ENCODE measurements around the gene CCBE1.

Gene CCBE1

GRCh38 chr18:59492756-59493421 lies 204.3 kb downstream of the CCBE1 start:
- no peak for DNase-seq (ENCODE audit: low read depth)

DNA sequence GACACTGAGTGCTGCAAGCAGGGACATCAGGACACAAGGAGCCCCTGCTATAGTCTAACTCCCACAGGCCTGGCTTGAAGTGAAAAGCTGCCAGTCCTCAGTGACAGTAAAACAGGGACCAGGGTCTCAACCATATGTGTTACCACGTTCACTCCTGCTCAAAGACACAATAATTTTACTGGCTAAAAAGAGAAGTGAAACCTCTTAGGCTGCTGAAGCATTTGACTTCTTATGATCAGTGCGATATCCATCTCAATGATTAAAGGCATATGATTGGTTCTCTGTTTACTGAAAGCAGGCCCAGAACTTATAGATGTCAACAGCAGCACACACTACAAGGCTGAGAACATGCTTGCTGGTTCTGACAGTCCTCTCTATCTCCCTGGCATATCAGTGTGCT lies 208.3 kb downstream of the CCBE1 start:
- no peak for DNase-seq (ENCODE audit: low read depth)

DNA sequence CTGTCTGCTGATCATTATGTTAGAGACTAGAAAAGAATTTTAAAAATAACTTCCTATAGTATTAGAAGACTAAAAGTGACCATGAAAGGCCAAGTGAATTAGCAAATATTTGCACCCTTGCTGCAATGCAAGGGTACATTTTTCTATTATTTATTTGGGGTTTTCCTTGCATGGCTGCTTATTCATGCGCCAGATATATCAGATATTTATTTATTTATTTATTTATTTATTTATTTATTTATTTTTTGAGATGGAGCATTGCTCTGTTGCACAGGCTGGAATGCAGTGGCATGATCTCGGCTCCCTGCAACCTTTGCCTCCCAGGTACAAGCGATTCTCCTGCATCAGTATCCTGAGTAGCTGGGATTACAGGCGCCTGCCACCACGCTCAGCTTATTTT lies 211.8 kb downstream of the CCBE1 start:
- DNase-seq (ENCODE audit: low read depth) = no peak

DNA sequence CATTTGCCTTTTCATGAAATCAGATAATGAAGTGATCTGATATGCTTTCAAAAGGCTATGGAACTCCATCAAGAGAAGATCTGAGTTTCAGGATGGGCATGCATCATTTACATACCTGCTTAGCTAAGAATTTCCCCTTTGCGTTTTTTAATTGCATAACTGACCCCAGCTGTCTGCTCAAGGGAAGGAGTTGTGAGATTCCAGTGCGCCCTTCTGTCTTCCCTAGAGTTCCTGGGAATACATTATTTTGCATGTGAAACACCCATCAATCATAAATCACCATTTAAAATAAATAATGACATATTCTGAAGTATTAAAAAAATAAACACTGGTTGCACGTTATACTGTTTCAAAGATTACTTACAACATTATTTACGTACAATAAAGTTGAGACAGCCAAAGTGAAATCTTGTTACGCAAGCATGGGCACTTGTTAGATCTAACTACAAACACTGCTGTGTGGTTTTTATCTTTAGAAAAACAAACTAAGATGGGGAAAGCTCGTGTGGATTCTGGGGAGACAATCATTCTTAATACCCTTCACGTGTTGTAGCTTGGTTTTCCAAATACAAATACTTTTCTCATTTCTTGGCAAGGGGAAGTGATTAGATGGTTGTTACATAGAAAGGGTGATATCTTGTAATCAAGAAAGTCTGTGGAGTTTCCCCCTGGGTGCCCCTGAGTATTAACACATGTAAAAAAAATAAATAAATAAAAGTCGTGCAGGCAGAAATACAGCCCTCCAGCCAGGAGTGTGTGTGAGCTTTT lies 212.5 kb downstream of the CCBE1 start:
- DNase-seq (ENCODE audit: low read depth) = peak; percentile 93

DNA sequence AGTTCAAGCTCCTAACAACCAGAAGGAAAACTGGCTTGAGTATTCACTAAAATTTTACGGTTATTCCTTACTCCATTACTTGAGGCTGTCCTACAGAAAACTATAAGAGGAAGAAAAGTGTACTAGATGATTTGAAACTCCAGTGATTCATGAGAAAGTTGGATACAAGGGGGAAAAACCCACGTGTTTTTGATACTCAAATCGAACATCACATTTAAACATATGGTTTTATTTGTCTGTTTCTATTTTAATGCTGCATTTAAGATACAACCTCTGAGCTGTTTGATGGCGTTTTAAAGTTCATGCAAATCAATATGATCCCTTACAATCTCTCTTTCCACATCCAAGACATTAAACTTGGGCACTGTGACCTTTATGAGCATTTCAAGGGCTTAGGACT lies 213.1 kb downstream of the CCBE1 start:
- DNase-seq (ENCODE audit: low read depth) = no peak

DNA sequence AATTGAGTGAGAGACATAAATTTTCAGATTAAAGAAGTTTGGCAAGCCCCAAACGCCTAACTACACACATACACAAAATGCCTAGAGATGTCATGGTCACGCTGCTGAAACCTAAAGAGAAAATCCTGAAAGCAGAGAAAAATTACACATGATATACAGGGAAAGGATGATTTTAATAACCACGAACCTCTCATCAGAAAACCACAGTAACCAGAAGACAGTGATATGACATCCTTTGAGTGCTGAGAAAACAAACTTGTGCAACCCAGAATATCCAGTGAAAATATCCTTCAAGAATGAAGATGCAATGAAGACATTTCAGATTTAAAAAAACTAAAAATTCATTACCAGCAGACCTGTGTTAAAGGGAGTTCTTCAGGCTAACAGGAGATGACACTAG lies 215.8 kb downstream of the CCBE1 start:
- peak; percentile 76 for DNase-seq (ENCODE audit: low read depth)

DNA sequence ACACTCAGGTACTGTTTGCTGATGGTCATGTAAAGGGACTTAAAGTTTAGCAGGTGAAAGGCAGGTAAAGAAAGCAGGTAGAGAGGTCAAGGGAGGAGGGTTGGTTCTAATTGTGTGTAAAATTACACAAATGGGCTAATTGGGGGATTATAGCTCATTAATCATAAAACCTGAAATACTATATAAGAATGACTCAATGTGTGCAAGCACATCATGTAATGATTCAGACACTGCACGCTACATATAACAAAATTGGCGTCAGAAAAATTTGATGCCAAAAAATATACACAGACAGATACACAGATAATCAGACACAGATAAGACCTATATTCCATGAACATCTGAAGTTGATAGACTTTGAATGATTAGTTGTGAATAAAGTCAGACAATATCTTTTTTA lies 217.4 kb downstream of the CCBE1 start:
- no peak for DNase-seq (ENCODE audit: low read depth)

- DNase-seq (ENCODE audit: low read depth) = no peak
These were observed 218.6 kb downstream of the CCBE1 start for GRCh38 chr18:59478591-59478990.

GRCh38 chr18:59477849-59478248 lies 219.4 kb downstream of the CCBE1 start:
- no peak for DNase-seq (ENCODE audit: low read depth)

- DNase-seq (ENCODE audit: low read depth) = no peak
These were observed 226.6 kb downstream of the CCBE1 start for GRCh38 chr18:59470561-59471121.

DNA sequence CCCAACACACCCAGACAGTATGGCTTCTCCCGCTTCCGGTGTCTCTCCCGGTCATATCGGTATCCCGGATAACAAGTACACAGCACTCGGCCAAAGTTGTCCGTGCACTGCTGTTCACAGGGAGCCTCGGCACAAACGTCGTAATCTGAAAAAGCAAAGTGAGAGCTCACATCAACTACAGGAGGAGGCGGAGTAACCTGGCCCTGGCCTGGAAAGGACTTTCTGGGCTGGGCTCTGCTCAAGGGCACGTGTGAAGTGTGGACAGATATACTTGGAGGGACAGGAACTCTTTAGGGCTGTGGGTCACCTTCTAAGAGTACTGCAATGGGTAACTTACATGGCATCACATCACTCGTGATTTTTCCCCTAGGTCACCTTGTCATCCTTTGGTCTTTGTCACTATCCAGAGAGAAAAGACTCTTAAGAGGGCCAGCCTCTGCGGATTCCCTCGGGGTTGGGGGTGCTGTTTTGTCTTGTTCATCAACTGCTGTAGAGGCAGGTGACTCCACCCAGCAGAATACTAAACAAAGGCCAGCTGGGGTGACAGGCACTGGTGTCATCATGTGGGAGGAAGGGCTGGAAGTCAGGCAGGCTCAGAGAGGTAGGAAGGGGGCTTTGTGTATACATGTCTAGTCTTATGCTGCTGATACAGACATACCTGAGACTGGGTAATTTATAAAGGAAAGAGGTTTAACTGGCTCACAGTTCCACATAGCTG lies 227.6 kb downstream of the CCBE1 start:
- DNase-seq (ENCODE audit: low read depth) = no peak

GRCh38 chr18:59468821-59469220 lies 228.4 kb downstream of the CCBE1 start:
- no peak for DNase-seq (ENCODE audit: low read depth)

GRCh38 chr18:59467497-59467896 lies 229.7 kb downstream of the CCBE1 start:
- DNase-seq (ENCODE audit: low read depth) = no peak

DNA sequence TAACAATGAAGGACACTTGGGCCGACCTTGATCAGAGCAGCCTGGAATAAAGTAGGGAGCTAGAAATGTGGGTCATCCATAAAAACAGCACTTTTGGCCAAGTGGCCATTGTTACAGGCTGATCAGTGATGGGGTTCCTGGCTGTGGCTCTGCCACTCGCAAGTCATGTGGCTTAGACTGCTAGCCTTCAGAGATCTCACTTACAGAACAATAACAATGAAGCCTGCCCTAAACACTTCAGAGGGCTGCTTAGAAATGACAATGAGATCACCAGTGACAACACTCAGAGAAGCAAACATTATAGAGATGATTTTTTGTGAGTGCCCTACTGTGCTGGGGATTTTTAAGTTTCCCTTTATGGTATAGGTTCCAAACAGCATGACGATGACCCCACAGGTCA lies 230.2 kb downstream of the CCBE1 start:
- DNase-seq (ENCODE audit: low read depth) = no peak

GRCh38 chr18:59464486-59464885 lies 232.7 kb downstream of the CCBE1 start:
- no peak for DNase-seq (ENCODE audit: low read depth)

DNA sequence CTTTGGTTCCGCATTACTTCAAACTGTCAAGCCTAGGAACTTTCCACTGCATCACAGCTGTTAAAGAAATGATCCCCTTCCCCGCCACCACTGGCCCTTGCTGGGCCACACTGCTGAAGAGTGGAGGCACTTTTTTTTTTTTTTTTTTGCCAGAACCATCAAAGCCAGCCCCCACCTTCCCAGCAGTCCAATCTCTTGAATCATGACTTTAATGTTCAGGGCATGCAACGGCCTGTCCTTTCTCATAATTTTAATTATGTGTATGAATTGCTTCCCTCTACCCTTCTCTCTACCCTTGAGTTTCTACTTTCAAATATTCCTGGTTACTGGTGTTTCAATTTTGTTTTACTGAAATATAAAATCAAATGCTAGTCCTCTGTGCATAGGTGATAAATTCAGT lies 236.1 kb downstream of the CCBE1 start:
- no peak for DNase-seq (ENCODE audit: low read depth)

DNA sequence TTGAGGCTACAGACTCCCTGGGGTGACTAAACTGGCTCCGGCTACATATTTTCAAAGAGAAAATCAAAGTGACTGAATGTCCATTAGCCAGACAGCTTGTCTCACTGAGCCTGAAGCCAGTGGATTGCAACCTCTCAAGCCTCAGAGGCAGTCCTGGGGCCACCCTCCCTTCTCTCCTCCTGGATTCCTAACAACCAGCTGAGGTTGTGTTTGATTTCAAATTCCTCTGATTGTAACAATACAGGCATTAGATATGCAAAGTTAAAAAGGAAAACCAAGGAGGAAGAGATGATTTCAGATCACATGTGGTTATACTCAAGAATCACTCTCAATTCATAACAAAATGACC lies 237.2 kb downstream of the CCBE1 start:
- DNase-seq (ENCODE audit: low read depth) = peak; percentile 7

DNA sequence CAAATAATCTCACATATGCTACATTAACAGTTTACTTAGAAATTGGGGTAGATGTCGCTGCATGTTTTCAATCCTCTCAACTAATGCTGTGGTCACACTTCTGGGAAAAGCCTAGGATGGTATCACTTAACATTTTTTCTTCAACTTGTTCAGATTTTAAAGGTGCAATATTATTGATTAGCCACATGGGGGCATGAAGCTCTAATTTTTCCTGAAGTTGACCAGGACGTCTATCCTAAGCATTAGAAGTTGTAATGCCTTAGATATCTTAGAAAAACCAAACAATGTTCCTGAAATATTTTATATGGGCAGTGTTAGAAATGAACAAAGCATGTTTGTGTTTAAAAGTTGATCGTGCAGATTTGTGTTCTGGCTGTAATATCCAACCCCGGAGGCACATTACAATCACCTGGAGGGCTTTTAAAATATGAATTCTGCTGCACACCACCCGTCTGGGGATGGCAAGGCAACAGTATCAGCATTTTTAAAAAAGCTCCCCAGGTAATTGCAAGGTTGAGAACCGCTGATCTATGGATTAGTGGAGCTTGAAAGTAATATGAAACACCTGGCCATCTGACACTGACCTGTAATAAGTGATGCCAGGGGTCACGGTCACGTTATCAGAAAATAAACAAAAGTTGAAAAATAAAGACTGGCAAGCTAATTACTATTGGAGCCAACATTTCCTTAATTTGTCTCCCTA lies 237.7 kb downstream of the CCBE1 start:
- DNase-seq (ENCODE audit: low read depth) = peak; percentile 69

- peak; percentile 63 for DNase-seq (ENCODE audit: low read depth)
These were observed 238.6 kb downstream of the CCBE1 start for GRCh38 chr18:59458575-59458974.

- DNase-seq (ENCODE audit: low read depth) = no peak
These were observed 240.6 kb downstream of the CCBE1 start for GRCh38 chr18:59456657-59457056.

GRCh38 chr18:59455728-59456276 lies 241.4 kb downstream of the CCBE1 start:
- no peak for DNase-seq (ENCODE audit: low read depth)
